K562 (cell line): Measurements from ENCODE around the gene SP4. TPM values are rescaled to one million over a fixed set of nuclear protein-coding genes. Genes with fewer than 3 reads are reported as not detected.

Experiments
- ATAC-seq: fragments of 200-7000 bp; cut with Tn5 transposase; 3 replicates; pipeline ENCODE4 v1.9.1; 2020; ENCODE audit warnings: moderate library complexity
- BruUV-seq: library from RNA; stranded (reverse); fragments of 400-500 nt; replicated peaks from 2 replicates; lab custom pipeline; 2021; lab: Mats Ljungman, UMichigan
- CTCF ChIA-PET: fragments of 300-600 bp; formaldehyde crosslinking; extraction: SDS; loops from one replicate; lab custom pipeline; 2021; ENCODE audit warnings: low intra/inter-chr PET ratio; lab: Yijun Ruan, JAX
- POLR2A ChIA-PET: fragments of 300-600, 350-650 bp; sonication (Branson Sonifier 250); formaldehyde crosslinking; extraction: SDS; loops from one replicate; lab custom pipeline; 2021; ENCODE audit warnings: antibody characterized with exemption, inconsistent platforms; lab: Yijun Ruan, JAX
- DNase-seq, 4 experiments: peaks; one replicate each; pipeline versions ENCODE4 v3.0.0 to v3.0.0-alpha.2; 2011 to 2018; ENCODE audit warnings: low spot score in 3 of 4, mixed read lengths in 3 of 4; ENCODE audit errors: extremely low read depth in 1 of 4
- FAIRE-seq: peaks from 2 replicates; lab custom pipeline; 2011; peaks lifted over from hg19 to GRCh38; lab: Jason Lieb, UNC
- H2AFZ ChIP-seq: 2 replicates; pipeline ENCODE4 v1.6.0; 2011; ENCODE audit warnings: low read depth, low read length, control low read depth, inconsistent platforms
- H3K27ac ChIP-seq: fragments of 200-600 bp; 3 replicates; pipeline ENCODE4 v1.8.0; 2011; ENCODE audit warnings: low read depth, mild to moderate bottlenecking, control low read depth, inconsistent platforms, low read length, moderate library complexity, mixed read lengths; ENCODE audit errors: extremely low read depth
- H3K27me3 ChIP-seq, 2 experiments: fragments of 300-600 bp in 1 of 2; 2 replicates in 1 of 2; 3 replicates in 1 of 2; pipeline versions ENCODE4 v1.6.0 to v1.8.0; 2011; ENCODE audit warnings: inconsistent platforms in 2 of 2, low read length in 2 of 2, mild to moderate bottlenecking in 1 of 2, mixed read lengths in 1 of 2, moderate library complexity in 1 of 2; ENCODE audit not compliant: control insufficient read depth in 2 of 2, insufficient read depth in 2 of 2
- H3K36me3 ChIP-seq: fragments of 300-600 bp; 3 replicates; pipeline ENCODE4 v1.8.0; 2011; ENCODE audit warnings: mild to moderate bottlenecking, low read length, inconsistent platforms; ENCODE audit not compliant: control insufficient read depth, insufficient read depth
- H3K4me1 ChIP-seq, 2 experiments: fragments of 200-600 bp in 1 of 2; replicated peaks in 1 of 2; 2 replicates in 1 of 2; 3 replicates in 1 of 2; pipeline versions ENCODE4 v1.5.1 to v1.8.0; 2011; ENCODE audit warnings: inconsistent platforms in 2 of 2, low read length in 2 of 2, mild to moderate bottlenecking in 1 of 2, mixed read lengths in 1 of 2, moderate library complexity in 1 of 2; ENCODE audit not compliant: control insufficient read depth in 2 of 2, insufficient read depth in 2 of 2
- H3K4me2 ChIP-seq: 2 replicates; pipeline ENCODE4 v1.6.1; 2011; ENCODE audit warnings: low read length, control low read depth, inconsistent platforms, mixed read lengths; ENCODE audit not compliant: insufficient read depth
- H3K4me3 ChIP-seq: fragments of 200-600 bp; sonication (generic), shearing (Covaris generic); 2 replicates; pipeline ENCODE4 v1.5.1; 2016; ENCODE audit warnings: control low read depth, inconsistent platforms
- H3K79me2 ChIP-seq: fragments of 200-600 bp; 3 replicates; pipeline ENCODE4 v1.8.0; 2011; ENCODE audit warnings: low read length, inconsistent platforms; ENCODE audit not compliant: control insufficient read depth, insufficient read depth
- H3K9ac ChIP-seq, 2 experiments: 2 replicates each; pipeline versions ENCODE4 v1.6.0 to v1.6.1; 2011; ENCODE audit warnings: low read depth in 2 of 2, low read length in 2 of 2, control low read depth in 1 of 2, inconsistent platforms in 1 of 2, mild to moderate bottlenecking in 1 of 2, mixed read lengths in 1 of 2; ENCODE audit not compliant: insufficient read depth in 1 of 2
- H3K9me1 ChIP-seq: one replicate; pipeline ENCODE4 v1.6.0; 2011; ENCODE audit warnings: inconsistent platforms, mild to moderate bottlenecking, low read length, moderate library complexity; ENCODE audit not compliant: control insufficient read depth, insufficient read depth
- H3K9me3 ChIP-seq: replicated peaks from 2 replicates; pipeline ENCODE4 v1.5.1; 2011; ENCODE audit warnings: low read depth, low read length, inconsistent platforms; ENCODE audit not compliant: control insufficient read depth, insufficient read depth
- H4K20me1 ChIP-seq: replicated peaks from 2 replicates; pipeline ENCODE4 v1.6.1; 2011; ENCODE audit warnings: low read length, inconsistent platforms, mixed read lengths; ENCODE audit not compliant: control insufficient read depth, insufficient read depth
- BDP1 ChIP-seq: IDR thresholded peaks from 3 replicates; pipeline ENCODE4 v1.6.1; 2011; ENCODE audit not compliant: insufficient read length, insufficient read depth
- HES1 ChIP-seq: fragments of 450-650 bp; IDR thresholded peaks from 2 replicates; pipeline ENCODE4 v1.6.1; 2016; ENCODE audit warnings: low read depth, mild to moderate bottlenecking, moderate library complexity
- KLF16 ChIP-seq: IDR thresholded peaks from 2 replicates; pipeline ENCODE4 v1.6.1; 2016; ENCODE audit warnings: antibody characterized with exemption
- KLF6 ChIP-seq: fragments of 250-450 bp; sonication (Bioruptor Pico); IDR thresholded peaks from 2 replicates; pipeline ENCODE4 v1.4.0; 2020; ENCODE audit warnings: mild to moderate bottlenecking, moderate library complexity, borderline replicate concordance
- MCM3 ChIP-seq: fragments of 450-650 bp; IDR thresholded peaks from 2 replicates; pipeline ENCODE4 v1.6.1; 2016
- NR2C2 ChIP-seq, 2 experiments: fragments of 200-800 bp in 1 of 2; sonication (Bioruptor generic) in 1 of 2; sonication (generic) in 1 of 2; formaldehyde crosslinking in 1 of 2; IDR thresholded peaks; 2 replicates each; pipeline versions ENCODE4 v1.6.1 to v1.8.0; 2016 to 2022; ENCODE audit warnings: mild to moderate bottlenecking in 1 of 2, missing compliant biosample characterization in 1 of 2, missing genetic modification characterization in 1 of 2, missing genetic modification reagents in 1 of 2
- PCBP2 ChIP-seq: fragments of 200-400 bp; formaldehyde crosslinking; IDR thresholded peaks from 2 replicates; pipeline ENCODE4 v1.6.1; 2018; ENCODE audit warnings: low read length, low read depth, mild to moderate bottlenecking, moderate library complexity; ENCODE audit not compliant: poor library complexity, severe bottlenecking
- POLR2B ChIP-seq: fragments of 450-650 bp; IDR thresholded peaks from 2 replicates; pipeline ENCODE4 v1.6.1; 2018; ENCODE audit warnings: low read depth; ENCODE audit not compliant: partially characterized antibody
- POLR2G ChIP-seq: fragments of 200-400 bp; formaldehyde crosslinking; IDR thresholded peaks from 2 replicates; pipeline ENCODE4 v1.6.1; 2017; ENCODE audit warnings: low read depth, mild to moderate bottlenecking, antibody characterized with exemption, low read length, moderate library complexity
- ZBTB7A ChIP-seq: IDR thresholded peaks from 2 replicates; pipeline ENCODE4 v1.6.1; 2011; ENCODE audit warnings: low read depth, mild to moderate bottlenecking, low read length, moderate library complexity, borderline replicate concordance; ENCODE audit not compliant: control insufficient read depth
- ZNF395 ChIP-seq: fragments of 200-800 bp; sonication (Bioruptor generic); IDR thresholded peaks from 2 replicates; pipeline ENCODE4 v1.6.1; 2017; ENCODE audit warnings: missing genetic modification characterization, missing compliant biosample characterization
- ZSCAN32 ChIP-seq: fragments of 450-650 bp; formaldehyde crosslinking; IDR thresholded peaks from 2 replicates; pipeline ENCODE4 v1.4.0; 2020; ENCODE audit warnings: mild to moderate bottlenecking, moderate library complexity
- WGBS: fragments of 100-300 bp; shearing (Covaris generic); methylation state at CpG from one replicate; pipeline ENCODE4 v1.1.6; 2016; ENCODE audit warnings: low coverage, mixed read lengths; ENCODE audit not compliant: insufficient coverage; ENCODE audit errors: missing lambda C conversion rate; 5-methylcytosine and 5-hydroxymethylcytosine counted together
- in situ Hi-C: fragments of 300-500 bp; cut with MboI; formaldehyde crosslinking; loops from 4 replicates; pipeline ENCODE4 v1.15.0; 2018; ENCODE audit warnings: inconsistent platforms, mixed read lengths
- intact Hi-C: fragments of 100-400 bp; cut with micrococcal nuclease; formaldehyde crosslinking; loops from 2 replicates; pipeline ENCODE4 v1.14.2; 2022
- polyA plus RNA-seq, 8 experiments: library from polyadenylated mRNA; depleted of rRNA in 4 of 8; stranded (reverse) in 5 of 8; unstranded in 3 of 8; fragments of >200 nt; fragmentation: Nextera tagmentation in 2 of 8; fragmentation: Illumina TruSeq in 1 of 8; extraction: Ambion mirVana in 2 of 8; extraction: Trizol in 1 of 8; gene quantifications; 2 replicates each; pipeline versions ENCODE4 v1.2.1 to v1.2.3, GENCODE V29; 2011 to 2014; ENCODE audit warnings: inconsistent platforms in 1 of 8, missing spikeins in 1 of 8
- total RNA-seq, 7 experiments: library from RNA; depleted of rRNA in 6 of 7; stranded (reverse); fragments of >200 nt in 6 of 7; fragmentation: Illumina TruSeq in 2 of 7; extraction: Trizol in 2 of 7; gene quantifications; 2 replicates each; pipeline versions ENCODE4 v1.2.1 to v1.2.3, GENCODE V29; 2011 to 2021; ENCODE audit warnings: low replicate concordance in 1 of 7

SP4 gene
- total and polyA plus RNA-seq, 9 of the 15 experiments (the other 6 are each of a cell fraction or from before 2014, with no cell fraction given), result 2.4 to 9.4 (median 4.5) TPM

GRCh38 chr7:21544303-21544656, 116.4 kb downstream of the SP4 start (continued):
- TF ChIP-seq ZNF395 (CRISPR knock-in tag), result no peak
- TF ChIP-seq BDP1, result no peak

- no peak for FAIRE-seq
- H3K27ac ChIP-seq, result no peak overlapping the region
- CTCF ChIA-PET, result no interaction called here
- in situ Hi-C loops, result no loop called here
- TF ChIP-seq PCBP2, result no peak
- no peak for TF ChIP-seq NR2C2 (CRISPR knock-in tag; IDR thresholded peaks at IDR 0.05)
- TF ChIP-seq NR2C2 (tag; IDR thresholded peaks at IDR 0.05), result no peak
- no peak for TF ChIP-seq HES1
- TF ChIP-seq POLR2G, result no peak
- no peak for TF ChIP-seq ZBTB7A
- no peak for TF ChIP-seq KLF16
- TF ChIP-seq POLR2B, result no peak
- no peak for TF ChIP-seq MCM3
- TF ChIP-seq ZSCAN32 (CRISPR knock-in tag), result no peak
- no peak for TF ChIP-seq KLF6 (CRISPR knock-in tag)
- TF ChIP-seq, all 486 proteins: peak for 0
- 2% methylated on average over 3 of the region's 3 CpGs for WGBS
- DNase-seq (no peak), ATAC-seq (no peak)
- no TSS peak for BruUV-seq
- Histone ChIP-seq H3K4me3 (no peak overlapping the region), H4K20me1 (no peaks in the 10 kb centered on the region), H2AFZ (no peak overlapping the region), H3K79me2 (no peaks in the 10 kb centered on the region), H3K9me1 (no peaks in the 10 kb centered on the region), H3K9ac (no peak overlapping the region), H3K4me2 (no peak overlapping the region), H3K4me1 (peaks cover 0 to 11% of the 10 kb centered on the region in 2 experiments; a peak in 2 of 5 replicates), H3K36me3 (no peaks in the 10 kb centered on the region), H3K9me3 (no peaks in the 10 kb centered on the region), H3K27me3 (peaks cover 19 to 25% of the 10 kb centered on the region in 2 experiments)
- intact Hi-C loops, result no loop called here
- POLR2A ChIA-PET, result no interaction called here
Observed at GRCh38 chr7:21544715-21545114, 116.8 kb downstream of the SP4 start.
